Adrenal gland (tissue), 5 donors: Measurements from ENCODE around the gene OR8H3.

Source experiments
- POLR2A ChIP-seq, 2 donors: fragments of 450-650 bp; IDR thresholded peaks; one replicate each; pipeline ENCODE4 v1.6.1; 2017; ENCODE audit warnings: antibody characterized with exemption in 2 of 2, mild to moderate bottlenecking in 2 of 2, moderate library complexity in 1 of 2
- TF ChIP-seq, protein P1 (sequence below), 6 experiments: fragments of 450-650 bp in 4 of 6; fragments of 200-600 bp in 2 of 6; sonication (generic) in 1 of 6; IDR thresholded peaks; 1 replicate in 5 of 6; 2 replicates in 1 of 6; pipeline versions ENCODE4 v1.5.1 to v1.8.0; 2016 to 2021; ENCODE audit warnings: antibody characterized with exemption in 6 of 6, mild to moderate bottlenecking in 2 of 6, moderate library complexity in 1 of 6
- donor health status: DM: no; HTN: no; CAD: no.

DNA sequence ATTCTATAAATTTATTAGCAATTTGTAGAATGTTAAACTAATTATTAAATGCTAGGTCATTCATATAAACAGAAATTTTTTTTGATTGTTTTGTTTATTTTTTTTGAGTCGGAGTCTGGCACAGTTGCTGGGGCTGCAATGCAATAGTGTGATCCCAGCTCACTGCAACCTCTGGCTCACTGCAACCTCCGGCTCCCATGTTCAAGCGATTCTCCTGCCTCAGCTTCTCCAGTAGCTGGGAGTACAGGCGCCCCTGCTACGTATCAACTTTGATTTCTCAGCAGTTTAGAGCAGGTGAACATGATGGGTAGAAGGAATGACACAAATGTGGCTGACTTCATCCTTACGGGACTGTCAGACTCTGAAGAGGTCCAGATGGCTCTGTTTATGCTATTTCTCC lies at the start of gene OR8H3:
- no peak for TF ChIP-seq POLR2A (IDR thresholded peaks at IDR 0.05)
- TF ChIP-seq, protein P1, sequence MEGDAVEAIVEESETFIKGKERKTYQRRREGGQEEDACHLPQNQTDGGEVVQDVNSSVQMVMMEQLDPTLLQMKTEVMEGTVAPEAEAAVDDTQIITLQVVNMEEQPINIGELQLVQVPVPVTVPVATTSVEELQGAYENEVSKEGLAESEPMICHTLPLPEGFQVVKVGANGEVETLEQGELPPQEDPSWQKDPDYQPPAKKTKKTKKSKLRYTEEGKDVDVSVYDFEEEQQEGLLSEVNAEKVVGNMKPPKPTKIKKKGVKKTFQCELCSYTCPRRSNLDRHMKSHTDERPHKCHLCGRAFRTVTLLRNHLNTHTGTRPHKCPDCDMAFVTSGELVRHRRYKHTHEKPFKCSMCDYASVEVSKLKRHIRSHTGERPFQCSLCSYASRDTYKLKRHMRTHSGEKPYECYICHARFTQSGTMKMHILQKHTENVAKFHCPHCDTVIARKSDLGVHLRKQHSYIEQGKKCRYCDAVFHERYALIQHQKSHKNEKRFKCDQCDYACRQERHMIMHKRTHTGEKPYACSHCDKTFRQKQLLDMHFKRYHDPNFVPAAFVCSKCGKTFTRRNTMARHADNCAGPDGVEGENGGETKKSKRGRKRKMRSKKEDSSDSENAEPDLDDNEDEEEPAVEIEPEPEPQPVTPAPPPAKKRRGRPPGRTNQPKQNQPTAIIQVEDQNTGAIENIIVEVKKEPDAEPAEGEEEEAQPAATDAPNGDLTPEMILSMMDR (IDR thresholded peaks at IDR 0.05) = no peak
